ENCODE data around the gene SERPINA4. TPM values are rescaled to one million over a fixed set of nuclear protein-coding genes. Genes with fewer than 3 reads are reported as not detected.

SERPINA4 gene
- total RNA-seq, 4 donors from 2014 or later = not detected

- Histone ChIP-seq H3K36me3 (no peaks in the 10 kb centered on the region), H3K9me3 (no peaks in the 10 kb centered on the region), H3K4me1 (no peaks in the 10 kb centered on the region), H3K4me3 (no peak overlapping the region), H3K27me3 (no peaks in the 10 kb centered on the region), H3K27ac (no peak overlapping the region)
- in situ Hi-C loops (cut with MboI; ENCODE audit: low pct_ligation_motif_present in 1 of 4, low pct_unique_long_range_greater_than_20kb in 1 of 4, low sequenced_read_pairs in 3 of 4) (no loop called here), intact Hi-C loops (cut with DNase I; ENCODE audit: low total_unique reads) (no loop called here)
- no peak for DNase-seq
- TF ChIP-seq, protein P1, sequence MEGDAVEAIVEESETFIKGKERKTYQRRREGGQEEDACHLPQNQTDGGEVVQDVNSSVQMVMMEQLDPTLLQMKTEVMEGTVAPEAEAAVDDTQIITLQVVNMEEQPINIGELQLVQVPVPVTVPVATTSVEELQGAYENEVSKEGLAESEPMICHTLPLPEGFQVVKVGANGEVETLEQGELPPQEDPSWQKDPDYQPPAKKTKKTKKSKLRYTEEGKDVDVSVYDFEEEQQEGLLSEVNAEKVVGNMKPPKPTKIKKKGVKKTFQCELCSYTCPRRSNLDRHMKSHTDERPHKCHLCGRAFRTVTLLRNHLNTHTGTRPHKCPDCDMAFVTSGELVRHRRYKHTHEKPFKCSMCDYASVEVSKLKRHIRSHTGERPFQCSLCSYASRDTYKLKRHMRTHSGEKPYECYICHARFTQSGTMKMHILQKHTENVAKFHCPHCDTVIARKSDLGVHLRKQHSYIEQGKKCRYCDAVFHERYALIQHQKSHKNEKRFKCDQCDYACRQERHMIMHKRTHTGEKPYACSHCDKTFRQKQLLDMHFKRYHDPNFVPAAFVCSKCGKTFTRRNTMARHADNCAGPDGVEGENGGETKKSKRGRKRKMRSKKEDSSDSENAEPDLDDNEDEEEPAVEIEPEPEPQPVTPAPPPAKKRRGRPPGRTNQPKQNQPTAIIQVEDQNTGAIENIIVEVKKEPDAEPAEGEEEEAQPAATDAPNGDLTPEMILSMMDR (IDR thresholded peaks at IDR 0.05) = no peak
- TF ChIP-seq EP300 (IDR thresholded peaks at IDR 0.05; ENCODE audit: low read depth) (no peak), POLR2AphosphoS5 (IDR thresholded peaks at IDR 0.05) (no peak), POLR2A (IDR thresholded peaks at IDR 0.05) (no peak)
Observed at GRCh38 chr14:94592457-94592856, 31.2 kb downstream of the SERPINA4 start.

GRCh38 chr14:94593376-94593748 lies 32.1 kb downstream of the SERPINA4 start:
- in situ Hi-C loops (cut with MboI; ENCODE audit: low pct_ligation_motif_present in 1 of 4, low pct_unique_long_range_greater_than_20kb in 1 of 4, low sequenced_read_pairs in 3 of 4) (no loop called here), intact Hi-C loops (cut with DNase I; ENCODE audit: low total_unique reads) (no loop called here)
- DNase-seq = no peak
- Histone ChIP-seq H3K4me1 (peaks cover 0 to under 1% (median under 1%) of the 10 kb centered on the region in 4 donors), H3K27ac (no peak overlapping the region), H3K36me3 (no peaks in the 10 kb centered on the region), H3K27me3 (no peaks in the 10 kb centered on the region), H3K4me3 (no peak overlapping the region), H3K9me3 (no peaks in the 10 kb centered on the region)
- no peak for TF ChIP-seq POLR2AphosphoS5 (IDR thresholded peaks at IDR 0.05)
- 0 to 95% methylated on average over 1 to 3 of the region's 3 CpGs for WGBS, 2 donors (ENCODE audit: low coverage in 1 of 2)

DNA sequence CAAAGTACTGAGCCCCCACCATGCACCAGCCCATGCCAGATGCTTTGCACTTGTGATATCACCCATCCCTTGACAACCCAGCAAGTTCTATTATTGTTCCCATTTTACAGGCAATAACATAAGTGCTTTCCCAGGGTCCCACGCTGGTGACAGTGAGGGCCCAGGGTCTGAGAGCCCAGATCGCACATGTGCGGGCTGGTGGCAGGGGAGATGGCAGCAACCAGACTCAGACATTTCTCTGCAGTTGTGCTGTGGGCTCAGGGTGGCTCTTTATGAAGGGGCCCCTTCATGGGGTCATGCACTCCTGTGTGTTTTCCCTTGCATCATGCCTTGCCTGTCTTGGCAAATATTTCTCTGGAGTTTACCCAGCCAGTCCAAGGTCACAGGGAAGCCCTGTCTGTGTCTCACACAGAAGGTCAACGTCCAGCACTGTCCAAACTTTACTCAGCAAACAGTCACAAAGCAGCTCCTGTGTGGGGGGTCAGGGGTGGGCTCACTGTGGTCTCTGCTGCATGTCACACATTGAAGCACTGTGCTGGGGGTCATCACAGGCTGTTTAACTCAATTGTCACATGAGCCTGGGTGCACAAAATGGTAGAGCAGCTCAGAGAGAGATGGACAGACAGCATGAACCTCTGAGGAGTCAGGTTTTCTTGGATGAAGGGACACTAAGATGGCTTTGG lies 32.6 kb downstream of the SERPINA4 start:
- 79% methylated on average over 4 of the region's 4 CpGs; no CpG with 5 or more reads in 1 of the 2 donors for WGBS, 2 donors (ENCODE audit: low coverage in 1 of 2)
- intact Hi-C loops (cut with DNase I; ENCODE audit: low total_unique reads) = no loop called here

DNA sequence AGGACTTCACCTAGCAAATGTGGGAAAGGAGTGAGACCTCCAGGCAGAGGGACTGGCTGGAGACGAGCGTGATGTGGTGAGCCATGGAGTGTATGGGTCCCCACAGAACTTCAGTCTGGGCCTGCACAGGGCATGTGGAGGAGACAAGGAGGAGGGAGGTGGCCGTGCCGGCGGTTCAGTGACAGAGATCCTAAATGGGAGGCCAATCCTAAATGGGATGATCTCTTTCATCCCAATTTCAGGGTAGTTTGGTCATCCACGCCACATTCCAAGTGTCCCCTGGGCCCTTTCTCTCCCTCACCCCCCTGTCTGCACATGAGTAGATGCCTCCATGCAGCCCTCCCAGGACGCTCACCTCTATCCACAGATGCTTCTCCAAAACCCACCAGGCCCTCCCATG lies 33.2 kb downstream of the SERPINA4 start:
- TF ChIP-seq POLR2AphosphoS5 (IDR thresholded peaks at IDR 0.05) (no peak), POLR2A (IDR thresholded peaks at IDR 0.05) (no peak), EP300 (IDR thresholded peaks at IDR 0.05; ENCODE audit: low read depth) (no peak)
- TF ChIP-seq, protein P1 (IDR thresholded peaks at IDR 0.05) = no peak
- Histone ChIP-seq H3K36me3 (no peaks in the 10 kb centered on the region), H3K4me1 (peaks cover 4 to 11% (median 10%) of the 10 kb centered on the region in 4 donors), H3K9me3 (no peaks in the 10 kb centered on the region), H3K4me3 (no peak overlapping the region), H3K27me3 (no peaks in the 10 kb centered on the region), H3K27ac (no peak overlapping the region)
- WGBS, 2 donors (ENCODE audit: low coverage in 1 of 2) = 86% methylated on average over 7 of the region's 7 CpGs; no CpG with 5 or more reads in 1 of the 2 donors
- in situ Hi-C loops (cut with MboI; ENCODE audit: low pct_ligation_motif_present in 1 of 4, low pct_unique_long_range_greater_than_20kb in 1 of 4, low sequenced_read_pairs in 3 of 4) = no loop called here
- no peak for DNase-seq
- intact Hi-C loops (cut with DNase I; ENCODE audit: low total_unique reads) = no loop called here

More for the DNA sequence above, 32.6 kb downstream of the SERPINA4 start:
- in situ Hi-C loops (cut with MboI; ENCODE audit: low pct_ligation_motif_present in 1 of 4, low pct_unique_long_range_greater_than_20kb in 1 of 4, low sequenced_read_pairs in 3 of 4) = no loop called here
- Histone ChIP-seq H3K9me3 (no peaks in the 10 kb centered on the region), H3K4me1 (peaks cover 3 to 6% (median 5%) of the 10 kb centered on the region in 4 donors), H3K27me3 (no peaks in the 10 kb centered on the region), H3K27ac (no peak overlapping the region), H3K4me3 (no peak overlapping the region), H3K36me3 (no peaks in the 10 kb centered on the region)
- TF ChIP-seq, protein P1 (IDR thresholded peaks at IDR 0.05) = no peak
- TF ChIP-seq POLR2A (IDR thresholded peaks at IDR 0.05) (no peak), EP300 (IDR thresholded peaks at IDR 0.05; ENCODE audit: low read depth) (no peak), POLR2AphosphoS5 (IDR thresholded peaks at IDR 0.05) (no peak)
- DNase-seq = no peak

All from transverse colon (tissue), 4 donors.